ENCODE measurements around the gene ABI3BP. TPM values are rescaled to one million over a fixed set of nuclear protein-coding genes. Genes with fewer than 3 reads are reported as not detected.

The ABI3BP gene
- total RNA-seq, 2 donors from 2014 or later, result 16.4 to 34.6 TPM

DNA sequence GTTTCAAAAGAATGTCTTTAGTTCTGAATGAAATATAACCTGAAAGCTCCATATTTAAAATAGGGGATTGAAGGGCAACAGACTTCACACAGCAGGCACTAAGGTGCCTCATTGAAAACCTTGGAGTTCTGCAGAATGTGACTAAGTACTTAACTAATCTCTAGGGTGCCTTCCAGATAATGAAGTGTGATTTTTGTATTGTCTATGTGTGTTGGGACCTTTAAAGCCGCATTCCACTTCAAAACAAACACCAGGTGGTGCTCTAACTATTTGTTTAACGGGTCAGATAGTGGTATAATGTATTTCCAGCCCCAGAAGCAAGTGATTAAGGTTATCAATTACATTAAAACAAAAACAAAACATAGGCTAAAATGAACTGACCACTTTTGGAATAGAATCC, 255.9 kb downstream of the ABI3BP start:
- H3K9ac ChIP-seq (ENCODE audit: low read depth in 2 of 2, low read length in 2 of 2), result no peak overlapping the region
- H3K27me3 ChIP-seq, result no peaks in the 10 kb centered on the region
- H3K36me3 ChIP-seq, result peaks cover 10% of the 10 kb centered on the region
- H3K27ac ChIP-seq, result no peak overlapping the region
- TF ChIP-seq, protein P1, sequence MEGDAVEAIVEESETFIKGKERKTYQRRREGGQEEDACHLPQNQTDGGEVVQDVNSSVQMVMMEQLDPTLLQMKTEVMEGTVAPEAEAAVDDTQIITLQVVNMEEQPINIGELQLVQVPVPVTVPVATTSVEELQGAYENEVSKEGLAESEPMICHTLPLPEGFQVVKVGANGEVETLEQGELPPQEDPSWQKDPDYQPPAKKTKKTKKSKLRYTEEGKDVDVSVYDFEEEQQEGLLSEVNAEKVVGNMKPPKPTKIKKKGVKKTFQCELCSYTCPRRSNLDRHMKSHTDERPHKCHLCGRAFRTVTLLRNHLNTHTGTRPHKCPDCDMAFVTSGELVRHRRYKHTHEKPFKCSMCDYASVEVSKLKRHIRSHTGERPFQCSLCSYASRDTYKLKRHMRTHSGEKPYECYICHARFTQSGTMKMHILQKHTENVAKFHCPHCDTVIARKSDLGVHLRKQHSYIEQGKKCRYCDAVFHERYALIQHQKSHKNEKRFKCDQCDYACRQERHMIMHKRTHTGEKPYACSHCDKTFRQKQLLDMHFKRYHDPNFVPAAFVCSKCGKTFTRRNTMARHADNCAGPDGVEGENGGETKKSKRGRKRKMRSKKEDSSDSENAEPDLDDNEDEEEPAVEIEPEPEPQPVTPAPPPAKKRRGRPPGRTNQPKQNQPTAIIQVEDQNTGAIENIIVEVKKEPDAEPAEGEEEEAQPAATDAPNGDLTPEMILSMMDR (IDR thresholded peaks at IDR 0.05), result no peak
- H3K4me3 ChIP-seq, result no peak overlapping the region
- intact Hi-C loops (cut with DNase I), result no loop called here
- no peaks in the 10 kb centered on the region for H3K4me1 ChIP-seq
- no peak for DNase-seq
- H3K9me3 ChIP-seq, result no peaks in the 10 kb centered on the region

DNA sequence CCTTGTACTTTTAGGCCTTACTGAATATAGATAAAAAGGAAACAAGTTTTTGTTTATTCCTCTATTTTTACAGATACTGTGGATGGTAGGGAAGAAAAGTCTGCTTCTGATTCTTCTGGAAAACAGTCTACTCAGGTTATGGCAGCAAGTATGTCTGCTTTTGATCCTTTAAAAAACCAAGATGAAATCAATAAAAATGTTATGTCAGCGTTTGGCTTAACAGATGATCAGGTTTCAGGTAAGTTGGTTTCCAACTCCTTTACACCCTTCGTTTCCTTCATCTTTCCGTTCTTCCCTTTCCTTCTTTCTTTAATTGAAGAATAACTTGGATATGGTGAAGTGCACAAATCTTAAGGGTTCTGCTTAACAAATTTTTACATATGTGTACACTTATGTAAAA, 260.8 kb downstream of the ABI3BP start:
- H3K4me1 ChIP-seq, result no peaks in the 10 kb centered on the region
- H3K9ac ChIP-seq (ENCODE audit: low read depth in 2 of 2, low read length in 2 of 2), result no peak overlapping the region
- no peaks in the 10 kb centered on the region for H3K36me3 ChIP-seq
- H3K27me3 ChIP-seq, result no peaks in the 10 kb centered on the region
- intact Hi-C loops (cut with DNase I), result no loop called here
- H3K27ac ChIP-seq, result no peak overlapping the region
- H3K9me3 ChIP-seq, result no peaks in the 10 kb centered on the region
- no peak for DNase-seq
- no peak overlapping the region for H3K4me3 ChIP-seq
- TF ChIP-seq, protein P1 (IDR thresholded peaks at IDR 0.05), result no peak

DNA sequence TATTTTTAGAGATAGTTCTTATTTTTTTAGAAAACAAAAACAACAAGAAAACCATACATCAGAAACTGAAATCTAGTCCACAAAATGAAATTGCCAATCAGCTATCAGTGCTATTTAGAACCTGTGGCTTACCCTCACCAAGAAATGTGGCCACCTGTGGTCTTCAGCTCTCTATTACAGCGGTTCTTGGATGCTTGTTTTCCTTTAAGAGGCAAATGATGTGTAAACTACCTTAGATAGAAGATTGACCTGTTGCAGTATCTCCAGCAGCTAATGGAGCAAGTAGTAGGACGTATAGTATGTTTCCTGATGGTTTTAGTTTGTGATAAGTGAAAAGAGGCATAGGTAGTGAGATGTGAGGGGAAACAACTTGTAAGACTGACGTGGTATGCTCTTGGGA, 262.7 kb downstream of the ABI3BP start:
- Histone ChIP-seq H3K36me3 (no peaks in the 10 kb centered on the region), H3K9me3 (no peaks in the 10 kb centered on the region), H3K4me3 (no peak overlapping the region), H3K27me3 (no peaks in the 10 kb centered on the region), H3K27ac (no peak overlapping the region), H3K9ac (ENCODE audit: low read depth in 2 of 2, low read length in 2 of 2) (no peak overlapping the region), H3K4me1 (no peaks in the 10 kb centered on the region)
- TF ChIP-seq, protein P1 (IDR thresholded peaks at IDR 0.05), result no peak
- no peak for DNase-seq
- intact Hi-C loops (cut with DNase I), result no loop called here

DNA sequence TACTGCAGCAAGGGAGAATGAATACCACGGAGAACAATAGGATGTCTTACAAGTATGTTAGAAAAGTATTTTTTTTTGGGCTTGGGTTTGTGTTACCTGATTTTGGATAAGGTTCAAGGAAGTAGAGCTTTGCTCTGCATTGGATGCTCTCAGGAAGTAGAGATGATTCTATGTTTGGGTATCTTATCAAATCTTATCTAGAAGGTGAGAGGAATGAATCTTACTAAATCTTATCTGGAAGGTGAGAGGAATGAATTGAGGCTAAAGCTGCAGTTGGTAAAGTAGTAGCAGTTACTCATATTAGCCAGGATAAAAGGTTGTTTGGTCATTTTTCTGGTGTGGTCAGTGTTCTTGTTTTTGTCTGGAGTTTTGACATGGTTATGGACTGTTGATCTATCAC, 266.5 kb downstream of the ABI3BP start:
- H3K36me3 ChIP-seq, result no peaks in the 10 kb centered on the region
- no peak for DNase-seq
- no peaks in the 10 kb centered on the region for H3K27me3 ChIP-seq
- intact Hi-C loops (cut with DNase I), result no loop called here
- TF ChIP-seq, protein P1 (IDR thresholded peaks at IDR 0.05), result no peak
- no peaks in the 10 kb centered on the region for H3K9me3 ChIP-seq
- no peak overlapping the region for H3K27ac ChIP-seq
- H3K4me1 ChIP-seq, result no peaks in the 10 kb centered on the region
- H3K4me3 ChIP-seq, result no peak overlapping the region
- H3K9ac ChIP-seq (ENCODE audit: low read depth in 2 of 2, low read length in 2 of 2), result no peak overlapping the region

DNA sequence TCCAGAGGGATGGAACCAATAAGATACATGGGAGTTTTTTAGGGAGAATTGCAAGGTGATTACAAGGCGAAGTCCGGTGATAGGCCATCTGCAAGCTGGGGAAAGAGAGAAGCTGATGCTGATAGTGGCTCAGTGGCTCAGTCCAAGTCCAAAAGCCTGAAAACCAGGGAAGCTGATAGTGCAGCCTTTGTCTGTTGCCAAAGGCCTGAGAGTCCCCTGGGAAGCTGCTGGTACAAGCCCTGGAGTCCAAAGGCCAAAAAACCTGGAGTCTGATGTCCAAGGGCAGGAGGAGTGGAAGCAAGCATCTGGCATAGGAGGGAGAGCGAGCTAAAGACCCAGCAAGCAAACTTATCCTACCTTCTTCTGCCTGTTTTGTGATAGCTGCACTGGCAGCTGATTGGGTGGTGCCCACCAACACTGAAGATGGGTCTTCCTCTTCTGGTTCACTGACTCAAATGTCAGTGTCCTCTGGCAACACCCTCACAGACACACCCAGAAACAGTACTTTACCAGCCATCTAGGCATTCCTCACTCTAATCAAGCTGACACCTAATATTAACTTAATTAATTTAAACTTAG, 267.2 kb downstream of the ABI3BP start:
- Histone ChIP-seq H3K4me3 (no peak overlapping the region), H3K36me3 (no peaks in the 10 kb centered on the region), H3K9me3 (no peaks in the 10 kb centered on the region), H3K27me3 (no peaks in the 10 kb centered on the region), H3K27ac (no peak overlapping the region), H3K9ac (ENCODE audit: low read depth in 2 of 2, low read length in 2 of 2) (no peak overlapping the region), H3K4me1 (no peaks in the 10 kb centered on the region)
- intact Hi-C loops (cut with DNase I), result no loop called here
- no peak for DNase-seq
- TF ChIP-seq, protein P1 (IDR thresholded peaks at IDR 0.05), result no peak

Data from colonic mucosa (tissue), 4 donors.